Suppressor macrophage (primary cell): ENCODE results near the gene ZDHHC22.

Experiments used
- DNase-seq, 4 experiments: peaks; one replicate each; pipeline ENCODE4 v3.0.0-alpha.2; 2020 to 2022

Gene ZDHHC22

DNA sequence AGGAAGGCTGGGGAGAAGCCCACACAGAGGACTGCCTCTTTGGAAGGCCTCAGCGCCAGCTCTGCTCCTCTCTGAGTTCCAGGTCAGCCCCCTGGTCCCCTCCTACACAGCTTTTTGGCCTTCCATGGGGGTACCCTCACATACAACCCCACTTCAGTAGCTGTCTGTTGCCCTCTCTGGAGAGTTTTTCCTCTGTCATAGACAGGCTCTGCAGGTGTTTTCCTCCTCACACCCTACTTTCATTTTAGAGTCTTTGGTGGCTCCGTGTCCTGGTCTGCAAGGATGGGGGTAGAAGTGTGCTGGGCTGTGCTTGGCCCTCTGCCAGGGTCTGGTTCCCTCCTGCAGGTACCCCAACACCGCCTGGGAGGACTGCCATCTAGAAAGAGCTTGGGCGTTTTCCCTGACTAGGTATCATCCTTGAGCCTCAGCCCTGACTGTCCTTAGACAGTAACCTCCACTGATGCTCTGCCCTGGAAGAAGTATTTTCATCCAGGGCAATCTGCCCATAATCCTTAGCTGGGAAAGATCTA lies 15.1 kb downstream of the ZDHHC22 start:
- DNase-seq: no peak

- no peak for DNase-seq
Observed at GRCh38 chr14:77125823-77126325, 15.7 kb downstream of the ZDHHC22 start.

- DNase-seq: no peak
Observed at GRCh38 chr14:77125281-77125801, 16.2 kb downstream of the ZDHHC22 start.

DNA sequence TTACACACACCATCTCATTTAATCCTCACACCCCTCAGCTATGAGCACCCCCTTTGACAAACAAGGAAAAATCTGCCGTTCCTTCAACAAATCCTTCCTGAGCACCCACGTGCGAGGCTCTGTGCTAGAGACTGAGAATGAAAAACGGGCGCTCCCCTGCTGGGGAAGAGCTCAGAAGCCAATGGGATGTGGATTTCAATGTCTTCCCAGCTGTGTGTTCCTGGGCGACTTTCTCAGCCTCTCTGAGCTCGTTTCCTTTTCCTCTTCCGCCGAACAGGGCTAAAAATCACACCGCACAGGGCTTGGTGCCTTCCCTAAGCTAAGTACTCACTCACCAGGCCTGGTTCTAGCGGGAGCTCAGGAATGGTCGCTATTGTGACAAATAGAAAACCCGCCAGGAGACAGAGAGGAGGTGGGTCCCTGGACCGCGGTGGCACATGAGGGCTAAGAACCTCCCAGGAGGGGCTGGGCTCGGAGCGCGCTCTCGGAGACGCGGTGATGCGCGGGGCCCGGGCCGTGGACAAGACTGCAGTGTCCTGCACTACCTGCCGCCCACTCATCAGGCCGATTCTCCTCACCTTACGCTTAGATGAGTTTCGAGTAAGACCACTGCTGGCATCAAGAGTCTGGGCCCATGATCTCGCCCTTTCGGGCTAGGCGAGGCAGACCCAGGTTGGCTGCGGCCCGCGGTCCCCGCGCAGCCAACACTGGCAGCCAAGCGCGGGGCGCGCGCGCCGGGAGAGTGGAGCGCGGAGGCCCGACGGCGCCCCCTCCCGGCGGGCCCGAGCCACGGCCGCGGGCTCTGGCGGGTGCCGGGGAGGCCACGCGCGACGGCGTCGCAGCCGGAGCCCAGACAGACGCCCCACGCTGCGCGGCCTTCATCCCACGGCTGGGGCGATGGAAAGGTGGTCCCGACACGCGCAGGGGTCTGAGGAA lies 17.0 kb downstream of the ZDHHC22 start:
- DNase-seq: peak; percentile 59 to 86 (median 72)

DNA sequence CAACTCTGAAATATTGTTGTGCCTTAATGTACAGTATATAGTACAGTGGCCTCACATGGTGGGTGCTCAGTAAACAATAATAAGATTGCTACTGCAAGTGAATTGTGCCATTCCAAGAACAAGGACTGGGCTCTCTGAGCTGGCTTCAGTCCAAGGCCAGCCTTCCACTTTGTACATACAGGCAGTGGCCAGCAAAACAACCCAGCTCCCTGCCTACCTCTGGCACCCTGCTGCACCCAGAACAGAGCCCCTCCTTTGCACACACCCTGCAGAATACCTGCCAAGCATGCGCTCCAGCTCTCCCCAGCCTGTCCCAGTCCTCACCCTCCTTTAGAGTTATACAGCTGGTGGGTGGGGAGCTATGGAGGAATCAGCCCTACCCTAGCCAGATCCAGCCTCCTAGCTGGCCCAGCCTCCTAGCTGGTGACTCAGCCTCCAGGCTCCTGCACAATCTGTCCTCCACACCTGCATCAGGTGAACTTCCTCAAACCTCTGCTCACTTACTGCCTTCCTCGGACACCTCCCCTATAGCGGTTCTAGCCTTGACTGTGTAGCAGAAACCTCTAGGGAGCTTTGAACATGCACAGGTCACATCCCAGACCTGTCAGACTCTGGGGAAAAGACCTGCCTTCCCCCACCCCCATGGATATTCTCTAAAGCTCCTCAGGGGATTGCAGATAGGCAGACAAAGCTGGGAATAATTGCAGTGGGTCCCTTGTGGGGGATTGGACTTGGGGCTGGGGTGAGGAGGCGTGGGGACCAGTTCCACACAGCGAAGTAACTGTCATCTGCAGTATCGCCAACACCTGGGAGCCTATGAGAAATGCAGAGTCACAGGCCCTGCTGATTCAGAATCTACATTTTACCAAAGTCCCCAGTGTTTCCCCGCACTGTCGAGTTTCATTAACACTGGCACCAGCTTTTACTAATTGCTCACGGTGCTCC lies 17.9 kb downstream of the ZDHHC22 start:
- DNase-seq: no peak

GRCh38 chr14:77122526-77123125 lies 19.0 kb downstream of the ZDHHC22 start:
- no peak for DNase-seq

- peak; percentile 23 to 57 (median 40) for DNase-seq
Observed at GRCh38 chr14:77120771-77121743, 20.5 kb downstream of the ZDHHC22 start.

- no peak for DNase-seq
Observed at GRCh38 chr14:77119851-77120250, 21.7 kb downstream of the ZDHHC22 start.

- no peak for DNase-seq
Observed at GRCh38 chr14:77116172-77116817, 25.3 kb downstream of the ZDHHC22 start.

GRCh38 chr14:77114609-77115008 lies 27.0 kb downstream of the ZDHHC22 start:
- DNase-seq: no peak

GRCh38 chr14:77113644-77114043 lies 27.9 kb downstream of the ZDHHC22 start:
- no peak for DNase-seq

DNA sequence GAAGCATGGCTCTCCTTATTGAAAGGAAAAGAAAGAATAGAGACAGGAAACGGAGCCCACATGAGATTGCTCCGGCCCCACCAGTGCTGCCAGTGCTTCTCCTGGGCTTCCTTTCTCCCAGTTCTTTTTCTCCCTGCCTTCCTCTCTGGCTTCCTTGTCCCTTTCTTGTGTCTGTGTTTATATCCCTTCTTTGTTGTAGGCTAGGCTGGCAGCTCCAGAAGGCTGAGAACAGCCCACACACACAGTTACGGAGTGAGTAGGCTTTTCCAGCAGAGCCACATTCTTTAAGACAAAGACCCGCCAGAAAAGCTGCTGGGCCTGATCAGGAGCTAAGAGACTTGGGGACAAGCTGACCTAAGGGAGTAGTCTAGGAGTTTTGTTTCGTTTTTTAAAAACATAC lies 30.6 kb downstream of the ZDHHC22 start:
- no peak for DNase-seq

GRCh38 chr14:77110286-77110685 lies 31.3 kb downstream of the ZDHHC22 start:
- no peak for DNase-seq

DNA sequence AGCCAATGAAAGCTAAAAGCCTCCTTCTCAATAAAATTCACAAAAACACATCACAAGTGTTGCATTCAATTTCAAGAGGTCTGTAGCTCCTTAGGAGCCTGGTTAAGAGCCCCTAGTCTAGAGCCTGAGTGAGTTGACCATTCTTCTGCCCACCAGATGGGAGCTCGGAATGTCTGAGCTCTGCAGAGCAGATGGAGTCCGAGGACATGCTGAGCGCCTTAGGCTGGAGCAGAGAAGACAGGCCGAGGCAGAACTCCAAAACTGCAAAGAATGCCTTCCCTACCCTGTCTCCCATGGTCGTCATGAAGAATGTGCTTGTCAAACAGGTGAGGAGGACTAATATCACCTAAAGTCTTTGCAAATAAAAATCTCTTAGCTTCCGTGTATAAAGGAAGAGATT lies 31.9 kb downstream of the ZDHHC22 start:
- DNase-seq: no peak

DNA sequence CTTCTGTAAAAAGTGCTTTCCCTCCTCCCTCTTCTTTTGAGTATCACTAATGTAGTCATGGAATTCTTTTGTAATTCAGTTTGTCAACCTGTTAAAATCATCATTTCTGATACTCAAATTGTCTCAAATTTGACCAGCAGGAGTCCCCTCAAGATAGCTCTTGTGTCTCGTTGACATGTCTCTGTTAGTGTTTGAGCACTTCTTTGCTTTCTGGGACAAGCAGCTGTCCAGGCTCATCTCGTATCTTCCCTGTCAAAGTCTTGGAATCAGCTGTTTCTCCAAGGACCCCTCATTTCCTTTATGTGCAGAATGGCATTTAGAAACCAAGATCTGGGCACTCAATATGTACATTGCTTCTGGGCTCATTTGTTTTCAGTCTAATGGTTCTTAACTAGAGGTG lies 32.8 kb downstream of the ZDHHC22 start:
- no peak for DNase-seq

GRCh38 chr14:77107228-77107627 lies 34.4 kb downstream of the ZDHHC22 start:
- no peak for DNase-seq

GRCh38 chr14:77106666-77107065 lies 34.9 kb downstream of the ZDHHC22 start:
- DNase-seq: no peak

- no peak for DNase-seq
Observed at GRCh38 chr14:77105145-77105939, 36.2 kb downstream of the ZDHHC22 start.

GRCh38 chr14:77104393-77104792 lies 37.2 kb downstream of the ZDHHC22 start:
- DNase-seq: no peak

- DNase-seq: no peak
Observed at GRCh38 chr14:77103951-77104350, 37.6 kb downstream of the ZDHHC22 start.
